GM21390 (cell line): ENCODE measurements around the gene DNAL1.
"Not testable (repeated sequence)": the region's sequence is repeated elsewhere in the genome, so short reads cannot be mapped to it uniquely, and the experiment has no call there.

ENCODE experiments used
- ATAC-seq: cut with Tn5 transposase; IDR thresholded peaks from one replicate; pipeline ENCODE4 v1.9.1; 2021; ENCODE audit not compliant: unreplicated experiment

DNAL1 gene

GRCh38 chr14:73644531-73645247 lies at the start of gene DNAL1:
TSS of gene DNAL1 (plus strand) at chr14:73644986. CDS start at chr14:73645040, 54 bp downstream.
- ATAC-seq = peak; percentile 97

GRCh38 chr14:73599499-73599898 lies 45.3 kb upstream of the DNAL1 start:
- no peak for ATAC-seq

- ATAC-seq = no peak
Observed at GRCh38 chr14:73602994-73603393, 41.8 kb upstream of the DNAL1 start.

GRCh38 chr14:73606271-73606670 lies 38.5 kb upstream of the DNAL1 start:
- no peak for ATAC-seq

- no peak for ATAC-seq
Observed at GRCh38 chr14:73607241-73607640, 37.5 kb upstream of the DNAL1 start.

GRCh38 chr14:73610687-73611086 lies 34.1 kb upstream of the DNAL1 start:
- no peak for ATAC-seq

GRCh38 chr14:73612339-73613045 lies 32.3 kb upstream of the DNAL1 start, which contains the start of gene ACOT6:
TSS of gene ACOT6 (plus strand) at chr14:73612517. CDS start at chr14:73612572, 55 bp downstream.
- peak; percentile 71 for ATAC-seq

GRCh38 chr14:73613046-73613383 lies 31.8 kb upstream of the DNAL1 start:
- peak; percentile 9 for ATAC-seq

GRCh38 chr14:73613419-73613963 lies 31.3 kb upstream of the DNAL1 start:
- no peak for ATAC-seq

GRCh38 chr14:73616831-73617230 lies 28.0 kb upstream of the DNAL1 start:
- no peak for ATAC-seq

- ATAC-seq = no peak
Observed at GRCh38 chr14:73619524-73619923, 25.3 kb upstream of the DNAL1 start.

GRCh38 chr14:73620268-73620667 lies 24.5 kb upstream of the DNAL1 start:
- ATAC-seq = no peak

GRCh38 chr14:73623504-73624054 lies 21.2 kb upstream of the DNAL1 start:
- ATAC-seq = no peak

GRCh38 chr14:73625706-73626105 lies 19.1 kb upstream of the DNAL1 start:
- no peak for ATAC-seq

- no peak for ATAC-seq
Observed at GRCh38 chr14:73627151-73627558, 17.6 kb upstream of the DNAL1 start.

GRCh38 chr14:73630009-73630780 lies 14.6 kb upstream of the DNAL1 start:
- no peak for ATAC-seq

- ATAC-seq = no peak
Observed at GRCh38 chr14:73633116-73634010, 11.4 kb upstream of the DNAL1 start.

- no peak for ATAC-seq
Observed at GRCh38 chr14:73634011-73634833, 10.6 kb upstream of the DNAL1 start.

GRCh38 chr14:73636355-73636754 lies 8.4 kb upstream of the DNAL1 start:
- not testable (repeated sequence) for ATAC-seq
